WTC11 (cell line): ENCODE measurements around the gene ERBB4. TPM values are rescaled to one million over a fixed set of nuclear protein-coding genes. Genes with fewer than 3 reads are reported as not detected.

Experiments
- ATAC-seq: fragments of 200-7000 bp; cut with Tn5 transposase; 2 replicates; pipeline ENCODE4 v1.10.0; 2021; ENCODE audit warnings: mild to moderate bottlenecking, moderate library complexity
- CTCF ChIA-PET: fragments of 300-600 bp; sonication (Branson Sonifier 250); formaldehyde crosslinking; loops from one replicate; lab custom pipeline; 2021; ENCODE audit warnings: antibody characterized with exemption; lab: Charles Lee
- POLR2A ChIA-PET: fragments of 350-600 bp; sonication (Branson Sonifier 250); formaldehyde crosslinking; loops from one replicate; lab custom pipeline; 2021; ENCODE audit warnings: antibody characterized with exemption; lab: Charles Lee
- DNase-seq: peaks from one replicate; pipeline ENCODE4 v3.0.0; 2021; ENCODE audit warnings: low spot score
- H3K27ac Mint-ChIP-seq: 2 replicates; pipeline ENCODE4 v1.8.0; 2021; ENCODE audit warnings: mixed read lengths
- H3K27me3 Mint-ChIP-seq: 2 replicates; pipeline ENCODE4 v1.8.0; 2021; ENCODE audit warnings: low read depth, mild to moderate bottlenecking, moderate library complexity, mixed read lengths
- H3K36me3 Mint-ChIP-seq: 2 replicates; pipeline ENCODE4 v1.8.0; 2021; ENCODE audit warnings: mixed read lengths
- H3K4me1 Mint-ChIP-seq: 2 replicates; pipeline ENCODE4 v1.8.0; 2022; ENCODE audit warnings: mixed read lengths
- H3K4me3 Mint-ChIP-seq: 2 replicates; pipeline ENCODE4 v1.8.0; 2021; ENCODE audit warnings: mild to moderate bottlenecking, moderate library complexity, mixed read lengths
- H3K9me3 Mint-ChIP-seq: 2 replicates; pipeline ENCODE4 v1.8.0; 2021; ENCODE audit warnings: mixed read lengths
- AFF4 ChIP-seq: sonication (generic); formaldehyde crosslinking; IDR thresholded peaks from 2 replicates; pipeline ENCODE4 v1.8.1; 2023; ENCODE audit warnings: mild to moderate bottlenecking, missing genetic modification reagents, borderline replicate concordance
- ATF1 ChIP-seq: sonication (generic); formaldehyde crosslinking; IDR thresholded peaks from 2 replicates; pipeline ENCODE4 v1.8.1; 2023; ENCODE audit warnings: mild to moderate bottlenecking, moderate library complexity, missing genetic modification reagents
- ATF2 ChIP-seq: sonication (generic); formaldehyde crosslinking; IDR thresholded peaks from 2 replicates; pipeline ENCODE4 v1.8.1; 2022; ENCODE audit warnings: low read depth, missing genetic modification reagents, borderline replicate concordance
- ATF6 ChIP-seq: sonication (generic); formaldehyde crosslinking; IDR thresholded peaks from 2 replicates; pipeline ENCODE4 v1.8.1; 2023; ENCODE audit warnings: mild to moderate bottlenecking, missing genetic modification reagents
- CBFB ChIP-seq: sonication (generic); formaldehyde crosslinking; IDR thresholded peaks from 2 replicates; pipeline ENCODE4 v1.8.1; 2022; ENCODE audit warnings: mild to moderate bottlenecking, low read depth, missing genetic modification reagents
- EMX1 ChIP-seq: fragments of 250-450 bp; sonication (Bioruptor Pico); IDR thresholded peaks from 2 replicates; pipeline ENCODE4 v1.8.0; 2021; ENCODE audit warnings: mild to moderate bottlenecking
- GRHL2 ChIP-seq: fragments of 250-450 bp; sonication (Bioruptor Pico); IDR thresholded peaks from 2 replicates; pipeline ENCODE4 v1.8.0; 2022; ENCODE audit warnings: mild to moderate bottlenecking, moderate library complexity; ENCODE audit not compliant: insufficient replicate concordance, severe bottlenecking
- HMGA2 ChIP-seq: fragments of 250-450 bp; sonication (Bioruptor Pico); IDR thresholded peaks from 2 replicates; pipeline ENCODE4 v1.4.0; 2021; ENCODE audit warnings: mild to moderate bottlenecking, moderate library complexity
- IRF2 ChIP-seq: sonication (generic); formaldehyde crosslinking; IDR thresholded peaks from 2 replicates; pipeline ENCODE4 v1.8.0; 2022; ENCODE audit warnings: low read depth, missing genetic modification reagents, borderline replicate concordance
- JUN ChIP-seq: sonication (generic); formaldehyde crosslinking; IDR thresholded peaks from 2 replicates; pipeline ENCODE4 v1.8.0; 2023; ENCODE audit warnings: mild to moderate bottlenecking, missing genetic modification reagents
- NFATC4 ChIP-seq: fragments of 250-450 bp; sonication (Bioruptor Pico); IDR thresholded peaks from 2 replicates; pipeline ENCODE4 v1.9.0; 2021; ENCODE audit warnings: mild to moderate bottlenecking
- NR2C2 ChIP-seq: sonication (generic); formaldehyde crosslinking; IDR thresholded peaks from 2 replicates; pipeline ENCODE4 v1.8.0; 2022; ENCODE audit warnings: mild to moderate bottlenecking, missing genetic modification reagents
- RELA ChIP-seq: sonication (generic); formaldehyde crosslinking; IDR thresholded peaks from 2 replicates; pipeline ENCODE4 v1.8.1; 2022; ENCODE audit warnings: missing genetic modification reagents, mild to moderate bottlenecking, borderline replicate concordance
- SMAD3 ChIP-seq: sonication (generic); formaldehyde crosslinking; IDR thresholded peaks from 2 replicates; pipeline ENCODE4 v1.8.0; 2022; ENCODE audit warnings: missing genetic modification reagents, mild to moderate bottlenecking, borderline replicate concordance
- SMAD4 ChIP-seq: sonication (generic); formaldehyde crosslinking; IDR thresholded peaks from 2 replicates; pipeline ENCODE4 v1.8.0; 2022; ENCODE audit warnings: mild to moderate bottlenecking, missing genetic modification reagents
- TCF7 ChIP-seq: sonication (generic); formaldehyde crosslinking; IDR thresholded peaks from 2 replicates; pipeline ENCODE4 v1.8.0; 2022; ENCODE audit warnings: mild to moderate bottlenecking, low read depth, missing genetic modification reagents, moderate library complexity
- TEAD4 ChIP-seq: sonication (generic); formaldehyde crosslinking; IDR thresholded peaks from 2 replicates; pipeline ENCODE4 v1.8.0; 2022; ENCODE audit warnings: mild to moderate bottlenecking, missing genetic modification reagents
- ZNF219 ChIP-seq: sonication (generic); formaldehyde crosslinking; IDR thresholded peaks from 2 replicates; pipeline ENCODE4 v1.8.0; 2023; ENCODE audit warnings: missing genetic modification reagents, mild to moderate bottlenecking, borderline replicate concordance
- ZNF317 ChIP-seq: sonication (generic); formaldehyde crosslinking; IDR thresholded peaks from 2 replicates; pipeline ENCODE4 v1.8.1; 2023; ENCODE audit warnings: low read depth, mild to moderate bottlenecking, moderate library complexity, missing genetic modification reagents, borderline replicate concordance
- ZNF396 ChIP-seq: fragments of 250-450 bp; sonication (Bioruptor Pico); IDR thresholded peaks from 2 replicates; pipeline ENCODE4 v1.8.0; 2021; ENCODE audit warnings: mild to moderate bottlenecking, moderate library complexity, borderline replicate concordance
- total RNA-seq: library from RNA; stranded (reverse); gene quantifications from 3 replicates; pipeline ENCODE4 v1.2.3, GENCODE V29; 2021
- TF ChIP-seq, protein P1 (sequence below): sonication (generic); formaldehyde crosslinking; IDR thresholded peaks from 2 replicates; pipeline ENCODE4 v1.8.0; 2022; ENCODE audit warnings: mild to moderate bottlenecking, missing genetic modification reagents

ERBB4 gene
- total RNA-seq, 1 experiment from 2014 or later = 1.6 TPM

GRCh38 chr2:211495339-211495738 is 1043.3 kb downstream of the ERBB4 start:
- Mint-ChIP-seq H3K36me3 (no peaks in the 10 kb centered on the region), H3K27me3 (peaks cover 6% of the 10 kb centered on the region; the same call in 1 of the 2 replicates)
- TF ChIP-seq GRHL2 (CRISPR knock-in tag) (no peak), SMAD4 (CRISPR knock-in tag) (no peak), TEAD4 (CRISPR knock-in tag) (no peak), AFF4 (no peak), SMAD3 (CRISPR knock-in tag) (no peak), ZNF396 (no peak), NR2C2 (CRISPR knock-in tag) (no peak), ZNF219 (no peak), IRF2 (CRISPR knock-in tag) (no peak), EMX1 (CRISPR knock-in tag) (no peak), TCF7 (CRISPR knock-in tag) (no peak), ZNF317 (CRISPR knock-in tag) (no peak), RELA (CRISPR knock-in tag) (no peak), JUN (CRISPR knock-in tag) (no peak)
- TF ChIP-seq, protein P1, sequence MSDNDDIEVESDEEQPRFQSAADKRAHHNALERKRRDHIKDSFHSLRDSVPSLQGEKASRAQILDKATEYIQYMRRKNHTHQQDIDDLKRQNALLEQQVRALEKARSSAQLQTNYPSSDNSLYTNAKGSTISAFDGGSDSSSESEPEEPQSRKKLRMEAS (CRISPR knock-in tag) = no peak
- TF ChIP-seq, all 79 proteins: peak for 0
- Mint-ChIP-seq H3K9me3 (no peaks in the 10 kb centered on the region), H3K4me1 (peaks cover 16% of the 10 kb centered on the region), H3K27ac (no peak overlapping the region), H3K4me3 (no peak overlapping the region)
- ATAC-seq (no peak), DNase-seq (no peak)
- CTCF ChIA-PET = interaction anchor here (1.4 kb wide), 1 partner anchor 40 kb away, joined by 5 read pairs; no protein-coding TSS in a partner anchor
- POLR2A ChIA-PET = no interaction called here

DNA sequence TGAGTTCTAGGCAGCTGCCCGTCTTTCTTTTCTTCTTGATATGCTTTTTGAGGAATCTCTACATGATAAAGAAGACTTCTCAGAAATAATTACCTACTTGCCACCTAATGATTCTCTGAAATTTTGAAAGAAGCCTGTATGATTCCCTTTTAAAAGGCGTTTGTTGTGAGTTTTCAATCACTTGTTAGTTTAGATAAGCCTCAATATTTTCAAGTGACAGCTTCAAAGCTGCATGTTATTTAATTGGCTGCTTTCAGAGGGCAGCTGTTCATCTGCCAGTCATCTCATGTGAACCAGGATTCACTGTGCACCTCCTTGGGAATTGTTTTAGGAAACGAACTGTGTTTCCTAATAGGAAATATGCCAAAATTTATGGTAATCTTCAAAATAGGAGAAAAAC is 1044.1 kb downstream of the ERBB4 start:
- ATAC-seq (no peak), DNase-seq (no peak)
- H3K27me3 Mint-ChIP-seq = peaks cover 6% of the 10 kb centered on the region; the same call in 1 of the 2 replicates
- no peaks in the 10 kb centered on the region for H3K9me3 Mint-ChIP-seq
- TF ChIP-seq HMGA2 (CRISPR knock-in tag) (no peak), ATF1 (CRISPR knock-in tag) (no peak), NFATC4 (no peak), ATF6 (CRISPR knock-in tag) (no peak), ATF2 (CRISPR knock-in tag) (no peak), GRHL2 (CRISPR knock-in tag) (no peak), RELA (CRISPR knock-in tag) (no peak), CBFB (no peak)
- peaks cover 16% of the 10 kb centered on the region for H3K4me1 Mint-ChIP-seq
- H3K36me3 Mint-ChIP-seq = no peaks in the 10 kb centered on the region
- POLR2A ChIA-PET = interaction anchor here (0.6 kb wide), 1 partner anchor 1375 kb away, joined by 5 read pairs; no protein-coding TSS in a partner anchor
- H3K4me3 Mint-ChIP-seq = no peak overlapping the region
- CTCF ChIA-PET = interaction anchor here (1.4 kb wide), 1 partner anchor 39 kb away, joined by 5 read pairs; no protein-coding TSS in a partner anchor
- no peak overlapping the region for H3K27ac Mint-ChIP-seq
